Muscle of arm (tissue), 14 donors: ENCODE results near the gene UBE2Q1. TPM values are rescaled to one million over a fixed set of nuclear protein-coding genes. Genes with fewer than 3 reads are reported as not detected.

ENCODE experiments used
- DNase-seq: peaks from one replicate; pipeline ENCODE4 v3.0.0-alpha.2; 2013
- long read RNA-seq, 11 donors: transcript quantifications; one replicate each; lab custom pipeline, GENCODE V29; 2026
- polyA plus RNA-seq, 12 donors: library from polyadenylated mRNA; unstranded; fragments of 120-200 nt; gene quantifications; one replicate each; pipeline ENCODE4 v1.2.1, GENCODE V29; 2013; ENCODE audit not compliant: insufficient read length in 12 of 12

UBE2Q1 gene
- 100 to 1,000 TPM in 1 of 12 donors, 10 to 100 TPM in 10, not detected in 1; 32.0 to 101 (median 64.2) TPM for polyA plus RNA-seq
- long read RNA-seq, donor 1, transcript UBE2Q1-201 (13 exons, 3,210 nt): major isoform, 25 of 61 reads
- long read RNA-seq, donor 1, partial matches to known transcripts: 36 of 61 reads
- long read RNA-seq, donor 1, other reads (novel, unspliced or antisense): 0 of 61 reads
- long read RNA-seq, donor 2, transcript UBE2Q1-201 (13 exons, 3,210 nt): major isoform, 12 of 12 reads
- long read RNA-seq, donor 2, partial matches to known transcripts: 0 of 12 reads
- long read RNA-seq, donor 2, other reads (novel, unspliced or antisense): 0 of 12 reads
- long read RNA-seq, donor 3, transcript UBE2Q1-201 (13 exons, 3,210 nt): major isoform, 8 of 8 reads
- long read RNA-seq, donor 3, partial matches to known transcripts: 0 of 8 reads
- long read RNA-seq, donor 3, other reads (novel, unspliced or antisense): 0 of 8 reads
- long read RNA-seq, donor 4, partial matches to known transcripts: 0 of 4 reads
- long read RNA-seq, donor 4, other reads (novel, unspliced or antisense): 0 of 4 reads
- long read RNA-seq, donor 5, transcript UBE2Q1-201 (13 exons, 3,210 nt): major isoform, 23 of 23 reads
- long read RNA-seq, donor 5, partial matches to known transcripts: 0 of 23 reads
- long read RNA-seq, donor 5, other reads (novel, unspliced or antisense): 0 of 23 reads
- long read RNA-seq, donor 6, transcript UBE2Q1-201 (13 exons, 3,210 nt): major isoform, 6 of 6 reads
- long read RNA-seq, donor 6, partial matches to known transcripts: 0 of 6 reads
- long read RNA-seq, donor 6, other reads (novel, unspliced or antisense): 0 of 6 reads
- long read RNA-seq, donor 7, transcript UBE2Q1-201 (13 exons, 3,210 nt): major isoform, 6 of 6 reads
- long read RNA-seq, donor 7, partial matches to known transcripts: 0 of 6 reads
- long read RNA-seq, donor 7, other reads (novel, unspliced or antisense): 0 of 6 reads
- long read RNA-seq, donor 8, transcript UBE2Q1-201 (13 exons, 3,210 nt): major isoform, 15 of 21 reads
- long read RNA-seq, donor 8, partial matches to known transcripts: 6 of 21 reads
- long read RNA-seq, donor 8, other reads (novel, unspliced or antisense): 0 of 21 reads
- long read RNA-seq, donor 9, transcript UBE2Q1-201 (13 exons, 3,210 nt): major isoform, 5 of 11 reads
- long read RNA-seq, donor 9, partial matches to known transcripts: 6 of 11 reads
- long read RNA-seq, donor 9, other reads (novel, unspliced or antisense): 0 of 11 reads
- long read RNA-seq, donor 10, transcript UBE2Q1-201 (13 exons, 3,210 nt): major isoform, 15 of 15 reads
- long read RNA-seq, donor 10, partial matches to known transcripts: 0 of 15 reads
- long read RNA-seq, donor 10, other reads (novel, unspliced or antisense): 0 of 15 reads
- long read RNA-seq, donor 11, transcript UBE2Q1-201 (13 exons, 3,210 nt): major isoform, 8 of 8 reads
- long read RNA-seq, donor 11, partial matches to known transcripts: 0 of 8 reads
- long read RNA-seq, donor 11, other reads (novel, unspliced or antisense): 0 of 8 reads

- peak; percentile 28 for DNase-seq
Measured at GRCh38 chr1:154557939-154558719, at the start of gene UBE2Q1. UBE2Q1 (minus strand) TSS chr1:154558662; CDS start chr1:154558553, 109 bp downstream.

DNA sequence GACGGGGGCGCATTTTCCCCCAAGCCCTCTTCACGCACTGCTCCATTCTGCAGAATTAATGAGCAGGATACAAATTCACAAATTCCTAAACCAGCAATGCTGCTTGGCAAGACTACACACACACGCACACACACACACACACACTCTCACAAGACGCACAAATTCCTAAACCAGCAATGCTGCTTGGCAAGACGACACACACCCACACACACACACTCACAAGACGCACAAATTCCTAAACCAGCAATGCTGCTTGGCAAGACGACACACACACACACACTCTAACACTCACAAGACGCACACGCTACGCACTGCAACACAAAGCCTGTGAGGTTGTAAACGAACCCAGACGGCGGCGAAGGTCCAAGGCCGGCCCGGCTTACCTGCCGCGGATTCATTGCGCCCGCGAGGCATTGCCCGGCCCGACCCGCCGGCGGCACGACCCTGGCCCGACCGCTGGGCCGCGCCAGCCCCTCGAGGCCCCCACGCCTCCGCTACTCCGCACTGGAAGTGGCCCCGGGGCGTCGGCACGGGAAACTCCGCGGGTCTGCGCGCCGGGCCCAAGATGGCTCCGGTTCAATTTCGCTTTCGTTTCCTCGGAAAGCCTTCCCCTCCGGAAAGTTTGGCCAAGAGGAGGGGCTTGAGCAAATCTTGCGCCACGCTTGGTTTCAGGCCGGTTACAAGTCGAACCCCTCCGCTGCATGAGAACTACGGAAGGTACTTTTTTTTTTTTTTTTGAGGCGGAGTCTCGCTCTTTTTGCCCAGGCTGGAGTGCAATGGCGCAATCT is 49.3 kb upstream of the UBE2Q1 start, which contains the start of gene ADAR:
TSS of gene ADAR (minus strand) at position 578 of the 788 bp plus-strand sequence. CDS start at position 398, 180 bp downstream.
- peak; percentile 97 for DNase-seq

DNA sequence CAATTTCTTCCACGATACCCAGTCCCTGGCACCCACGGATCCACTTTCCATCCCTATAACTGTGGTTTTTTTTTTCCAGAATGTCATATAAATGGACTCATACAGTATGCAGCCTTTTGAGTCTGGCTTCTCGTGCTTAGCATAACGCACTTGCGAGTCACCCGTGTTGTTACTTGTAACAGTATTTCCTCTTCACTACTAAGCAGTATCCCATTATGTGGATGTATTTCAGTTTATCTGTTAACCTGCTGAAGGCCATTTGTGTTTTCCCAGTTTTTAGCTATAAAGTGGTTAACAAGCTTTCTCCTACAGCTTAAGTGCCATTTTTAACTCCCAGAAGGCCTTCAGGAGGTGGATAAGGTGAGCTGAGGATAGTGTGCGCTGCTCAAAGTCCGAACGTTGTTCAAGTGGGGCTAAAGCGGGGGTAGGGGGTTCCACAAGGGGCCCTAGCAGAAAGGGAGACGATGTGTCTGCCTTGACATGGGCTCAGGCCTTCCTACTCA is 48.7 kb upstream of the UBE2Q1 start:
- no peak for DNase-seq

GRCh38 chr1:154605534-154605933 is 47.1 kb upstream of the UBE2Q1 start:
- DNase-seq: no peak

GRCh38 chr1:154603317-154603716 is 44.9 kb upstream of the UBE2Q1 start:
- no peak for DNase-seq

DNA sequence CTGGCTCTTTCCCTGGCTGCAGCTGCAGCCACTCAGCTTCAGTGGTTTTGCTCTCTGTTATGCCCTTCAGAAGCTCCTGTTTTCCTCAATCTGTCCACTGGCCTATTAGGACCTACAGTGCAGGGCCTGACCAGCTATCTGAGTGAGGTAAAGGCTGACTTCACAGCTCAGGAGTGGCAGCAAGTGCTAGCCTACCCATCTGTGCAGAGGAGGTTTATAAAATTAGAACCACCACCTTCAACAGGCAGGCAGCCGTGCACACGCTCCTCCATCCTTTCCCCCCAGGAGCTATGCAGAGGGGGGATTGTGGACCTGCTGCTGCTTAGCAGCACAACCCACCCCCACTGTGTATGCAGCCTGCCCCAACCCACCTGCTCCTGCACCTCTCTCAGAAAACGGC is 41.2 kb upstream of the UBE2Q1 start:
- DNase-seq: no peak

- DNase-seq: no peak
Measured at GRCh38 chr1:154598871-154599635, 40.6 kb upstream of the UBE2Q1 start.

DNA sequence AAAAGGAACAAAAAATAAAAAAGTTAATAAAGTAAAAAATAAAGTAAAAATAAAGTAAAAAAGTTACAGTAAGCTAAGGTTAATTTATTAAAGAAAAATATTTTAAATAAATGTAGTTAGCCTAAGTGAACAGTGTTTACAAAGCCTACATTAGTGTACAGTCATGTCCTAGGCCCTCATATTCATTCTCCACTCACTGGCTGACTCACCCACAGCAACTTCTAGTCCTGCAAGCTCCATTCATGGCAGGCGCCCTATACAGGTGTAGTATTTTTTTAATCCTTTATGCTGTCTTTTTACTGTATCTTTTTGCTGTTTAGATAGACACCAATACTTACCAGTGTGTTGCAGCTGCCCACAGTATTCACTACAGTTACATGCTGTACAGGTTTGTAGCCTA is 37.2 kb upstream of the UBE2Q1 start:
- no peak for DNase-seq

- no peak for DNase-seq
Measured at GRCh38 chr1:154594811-154595210, 36.3 kb upstream of the UBE2Q1 start.

GRCh38 chr1:154593390-154593789 is 34.9 kb upstream of the UBE2Q1 start:
- DNase-seq: no peak

GRCh38 chr1:154591206-154591605 is 32.7 kb upstream of the UBE2Q1 start:
- DNase-seq: no peak

GRCh38 chr1:154590756-154591155 is 32.3 kb upstream of the UBE2Q1 start:
- DNase-seq: no peak

- DNase-seq: no peak
Measured at GRCh38 chr1:154589780-154590179, 31.3 kb upstream of the UBE2Q1 start.

DNA sequence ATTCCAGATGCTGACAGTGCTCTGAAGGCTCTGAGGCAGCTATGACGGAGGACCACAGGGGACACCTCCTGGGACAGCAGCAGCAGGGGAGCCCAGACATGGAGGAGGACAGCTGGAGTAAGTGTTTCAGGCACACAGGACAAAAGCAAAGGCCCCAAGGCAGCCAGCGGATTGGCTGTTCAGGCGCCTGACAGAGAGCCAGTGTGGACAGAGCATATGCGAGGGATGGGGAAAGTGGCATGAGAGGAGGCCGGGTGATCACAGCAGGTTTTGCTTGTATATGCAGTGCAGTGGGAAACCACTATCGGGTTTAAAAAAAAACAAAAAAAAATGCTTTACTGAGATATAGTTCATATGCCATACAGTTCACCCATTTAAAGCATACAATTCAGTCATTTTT is 28.2 kb upstream of the UBE2Q1 start:
- no peak for DNase-seq

GRCh38 chr1:154586231-154586630 is 27.8 kb upstream of the UBE2Q1 start:
- DNase-seq: no peak

GRCh38 chr1:154584267-154584994 is 26.0 kb upstream of the UBE2Q1 start:
- DNase-seq: no peak

GRCh38 chr1:154583773-154584172 is 25.3 kb upstream of the UBE2Q1 start:
- no peak for DNase-seq

- no peak for DNase-seq
Measured at GRCh38 chr1:154582885-154583284, 24.4 kb upstream of the UBE2Q1 start.
